Left forelimb (tissue), 1 donor: ENCODE data around the gene TAF15.
A peak's percentile ranks its signal among the peaks of the same experiment; 100 is the strongest.

Experiments
- DNase-seq: peaks from one replicate; pipeline ENCODE4 v3.0.0-alpha.2; 2018; ENCODE audit warnings: low spot score

Gene TAF15

GRCh38 chr17:35788477-35789368, 20.6 kb upstream of the TAF15 start:
- no peak for DNase-seq

- no peak for DNase-seq
Observed at GRCh38 chr17:35790841-35791240, 18.4 kb upstream of the TAF15 start.

GRCh38 chr17:35791681-35792350, 17.5 kb upstream of the TAF15 start:
- no peak for DNase-seq

- no peak for DNase-seq
Observed at GRCh38 chr17:35793257-35793656, 16.0 kb upstream of the TAF15 start.

- DNase-seq, result no peak
Observed at GRCh38 chr17:35795007-35795870, 14.0 kb upstream of the TAF15 start, which contains the start of gene MMP28. Gene MMP28 (minus strand): TSS chr17:35795641. CDS start chr17:35795377, 264 bp downstream.

GRCh38 chr17:35795871-35796265, 13.4 kb upstream of the TAF15 start:
- DNase-seq, result no peak

- no peak for DNase-seq
Observed at GRCh38 chr17:35796942-35797341, 12.3 kb upstream of the TAF15 start.

- DNase-seq, result no peak
Observed at GRCh38 chr17:35797370-35797769, 11.9 kb upstream of the TAF15 start.

GRCh38 chr17:35797918-35798317, 11.4 kb upstream of the TAF15 start:
- DNase-seq, result no peak

- DNase-seq, result peak; percentile 81
Observed at GRCh38 chr17:35799942-35800341, 9.3 kb upstream of the TAF15 start.

GRCh38 chr17:35801583-35802224, 7.6 kb upstream of the TAF15 start:
- DNase-seq, result no peak

GRCh38 chr17:35804658-35805192, 4.6 kb upstream of the TAF15 start:
- DNase-seq, result no peak

- DNase-seq, result no peak
Observed at GRCh38 chr17:35807371-35808144, 1.7 kb upstream of the TAF15 start.

GRCh38 chr17:35808240-35808961, 883 bp upstream of the TAF15 start:
- DNase-seq, result no peak

- no peak for DNase-seq
Observed at GRCh38 chr17:35809855-35810461, 674 bp downstream of the TAF15 start.

- DNase-seq, result no peak
Observed at GRCh38 chr17:35811759-35812158, 2.5 kb downstream of the TAF15 start.

- no peak for DNase-seq
Observed at GRCh38 chr17:35812456-35812855, 3.2 kb downstream of the TAF15 start.

GRCh38 chr17:35816723-35817122, 7.4 kb downstream of the TAF15 start:
- DNase-seq, result no peak

- no peak for DNase-seq
Observed at GRCh38 chr17:35817196-35817595, 7.9 kb downstream of the TAF15 start.

- DNase-seq, result no peak
Observed at GRCh38 chr17:35819455-35819854, 10.2 kb downstream of the TAF15 start.
